Motor neuron (in vitro differentiated cells): ENCODE results near the gene VPS39. TPM values are rescaled to one million over a fixed set of nuclear protein-coding genes. Genes with fewer than 3 reads are reported as not detected.
A peak's percentile ranks its signal among the peaks of the same experiment; 100 is the strongest.

Experiments used
- ATAC-seq, 8 experiments: fragments of 200-7000 bp; cut with Tn5 transposase; replicated peaks in 6 of 8; 2 replicates each; pipeline ENCODE4 v1.8.0; 2021; ENCODE audit warnings: mild to moderate bottlenecking in 8 of 8, moderate library complexity in 8 of 8
- H3K27ac ChIP-seq, 2 donors: fragments of 250-450 bp; sonication (Bioruptor Pico); 2 replicates each; pipeline ENCODE4 v1.9.0; 2021; ENCODE audit warnings: antibody characterized with exemption in 2 of 2, mild to moderate bottlenecking in 2 of 2, moderate library complexity in 1 of 2
- H3K4me1 ChIP-seq, 2 donors: fragments of 250-450 bp; sonication (Bioruptor Pico); replicated peaks in 1 of 2; 2 replicates each; pipeline ENCODE4 v1.6.1; 2021; ENCODE audit warnings: antibody characterized with exemption in 2 of 2, mild to moderate bottlenecking in 2 of 2, moderate library complexity in 1 of 2
- H3K4me3 ChIP-seq, 5 donors: fragments of 250-450 bp; sonication (Bioruptor Pico); 2 replicates each; pipeline ENCODE4 v1.9.0; 2021; ENCODE audit warnings: antibody characterized with exemption in 5 of 5, mild to moderate bottlenecking in 5 of 5, moderate library complexity in 4 of 5
- WGBS, 10 experiments: fragments of 450-650 bp; shearing (Covaris generic); methylation state at CpG; one replicate each; pipeline ENCODE4 v1.0.0; 2022; 5-methylcytosine and 5-hydroxymethylcytosine counted together
- in situ Hi-C, 9 experiments: fragments of 400-800 bp; cut with MboI; loops; one replicate each; pipeline ENCODE4 v1.15.0; 2021; ENCODE audit warnings: low sequenced_read_pairs in 9 of 9, low pct_unique_long_range_greater_than_20kb in 2 of 9; ENCODE audit not compliant: unreplicated experiment in 9 of 9
- total RNA-seq, 8 experiments: library from RNA; unstranded; fragments of 300-600 nt; gene quantifications; 2 replicates each; pipeline versions ENCODE4 v1.2.3 to v1.2.4, GENCODE V29; 2022

VPS39 gene
- total RNA-seq, 8 experiments from 2014 or later = 31.6 to 85.4 (median 46.4) TPM

GRCh38 chr15:42165106-42165505 is 43.0 kb downstream of the VPS39 start:
- no peak overlapping the region for H3K4me3 ChIP-seq
- WGBS, 10 experiments = 52 to 100% (median 95%) methylated on average over 2 to 6 of the region's 6 CpGs; no CpG with 5 or more reads in 1 of the 10 experiments
- in situ Hi-C loops = no loop called here
- H3K27ac ChIP-seq = no peak overlapping the region
- ATAC-seq = no peak
- H3K4me1 ChIP-seq = no peaks in the 10 kb centered on the region

GRCh38 chr15:42163947-42164550 is 44.1 kb downstream of the VPS39 start:
- H3K27ac ChIP-seq = no peak overlapping the region
- 29 to 100% (median 70%) methylated on average over 1 to 4 of the region's 4 CpGs; no CpG with 5 or more reads in 3 of the 10 experiments for WGBS, 10 experiments
- in situ Hi-C loops = no loop called here
- H3K4me1 ChIP-seq = no peaks in the 10 kb centered on the region
- ATAC-seq = no peak
- H3K4me3 ChIP-seq = no peak overlapping the region

GRCh38 chr15:42163291-42163690 is 44.8 kb downstream of the VPS39 start:
- in situ Hi-C loops = no loop called here
- ATAC-seq = no peak
- Histone ChIP-seq H3K4me1 (no peaks in the 10 kb centered on the region), H3K27ac (no peak overlapping the region), H3K4me3 (no peak overlapping the region)
- 69 to 100% (median 87%) methylated on average over 1 to 7 of the region's 9 CpGs; no CpG with 5 or more reads in 6 of the 10 experiments for WGBS, 10 experiments

GRCh38 chr15:42160136-42160535 is 48.0 kb downstream of the VPS39 start:
- in situ Hi-C loops = no loop called here
- WGBS, 10 experiments = 43 to 94% (median 73%) methylated on average over 3 to 7 of the region's 7 CpGs; no CpG with 5 or more reads in 4 of the 10 experiments
- H3K27ac ChIP-seq = no peak overlapping the region
- no peak overlapping the region for H3K4me3 ChIP-seq
- ATAC-seq = peak in 1 of 8 experiments; percentile 8
- H3K4me1 ChIP-seq = peaks cover 3 to 9% of the 10 kb centered on the region in 2 donors

DNA sequence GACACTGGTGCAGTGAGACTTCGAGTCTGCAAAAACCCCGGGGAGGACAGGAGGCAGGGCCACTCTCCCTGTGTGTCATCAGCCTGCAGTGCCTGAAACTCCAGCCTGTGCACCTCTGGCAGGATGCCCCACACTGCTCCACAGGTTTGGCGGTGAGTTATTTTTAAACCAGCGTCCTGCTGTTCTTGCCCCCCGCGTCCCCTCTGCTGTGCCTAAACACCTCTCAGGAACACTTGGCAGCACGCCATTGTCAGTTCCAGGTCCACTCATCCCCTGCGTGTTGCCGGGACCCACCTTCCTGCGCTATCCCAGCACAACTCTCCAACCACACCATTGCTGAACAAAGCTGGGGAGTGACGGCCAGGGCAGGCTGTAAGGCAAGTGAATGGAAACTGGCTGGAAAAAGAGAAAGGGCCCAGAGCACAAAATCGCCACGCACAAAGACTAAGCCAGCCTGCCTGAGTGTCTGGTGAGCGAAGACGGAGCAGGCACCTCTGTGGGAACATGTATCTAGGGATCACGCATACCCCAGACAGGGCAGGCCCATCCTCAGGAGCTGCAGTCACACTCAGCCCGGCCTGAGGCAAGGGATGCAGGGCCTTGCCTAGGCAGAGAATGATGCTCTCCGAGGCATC is 48.6 kb downstream of the VPS39 start:
- H3K4me3 ChIP-seq = no peak overlapping the region
- WGBS, 10 experiments = 67 to 100% (median 94%) methylated on average over 1 to 11 of the region's 18 CpGs; no CpG with 5 or more reads in 4 of the 10 experiments
- no peak for ATAC-seq
- in situ Hi-C loops = no loop called here
- H3K4me1 ChIP-seq = peaks cover 3 to 9% of the 10 kb centered on the region in 2 donors
- H3K27ac ChIP-seq = no peak overlapping the region

DNA sequence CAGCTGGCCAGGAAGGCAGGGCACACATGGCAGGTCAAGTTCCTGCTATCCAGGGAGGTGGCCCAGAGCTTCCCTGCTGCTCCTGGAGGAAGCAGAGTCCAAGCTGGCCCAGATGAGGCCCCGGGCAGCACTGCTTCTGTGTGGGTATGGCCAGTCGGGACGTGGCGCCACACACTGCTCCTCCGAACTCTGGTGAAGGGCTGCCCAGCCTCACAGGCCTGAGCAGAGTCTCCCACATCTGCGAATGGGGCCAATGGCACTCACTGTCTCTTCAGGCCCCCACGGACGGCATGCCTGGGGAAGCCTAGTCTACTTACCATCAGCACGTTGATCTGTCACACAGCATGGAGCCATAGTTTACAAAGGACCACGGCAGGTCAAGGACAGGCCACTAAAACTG is 49.2 kb downstream of the VPS39 start:
- Histone ChIP-seq H3K4me1 (peaks cover 3 to 9% of the 10 kb centered on the region in 2 donors), H3K4me3 (no peak overlapping the region), H3K27ac (no peak overlapping the region)
- peak in 2 of 8 experiments; percentile 16 to 32 for ATAC-seq
- 55 to 89% (median 83%) methylated on average over 2 to 6 of the region's 10 CpGs; no CpG with 5 or more reads in 6 of the 10 experiments for whole genome bisulfite sequencing, 10 experiments
- in situ Hi-C loops = no loop called here

- peak in 7 of 8 experiments; percentile 20 to 77 (median 54) for ATAC-seq
- 29 to 100% (median 79%) methylated on average over 1 to 7 of the region's 8 CpGs for WGBS, 10 experiments
- in situ Hi-C loops = no loop called here
- peaks cover 3 to 9% of the 10 kb centered on the region in 2 donors for H3K4me1 ChIP-seq
- no peak overlapping the region for H3K27ac ChIP-seq
- no peak overlapping the region for H3K4me3 ChIP-seq
Observed at GRCh38 chr15:42157981-42158765, 49.9 kb downstream of the VPS39 start.

- H3K4me3 ChIP-seq = no peak overlapping the region
- no peak overlapping the region for H3K27ac ChIP-seq
- H3K4me1 ChIP-seq = peaks cover 3 to 9% of the 10 kb centered on the region in 2 donors
- WGBS, 10 experiments = 88 to 100% (median 97%) methylated on average over 1 to 3 of the region's 8 CpGs; no CpG with 5 or more reads in 4 of the 10 experiments
- ATAC-seq = no peak
- in situ Hi-C loops = no loop called here
Observed at GRCh38 chr15:42157381-42157780, 50.7 kb downstream of the VPS39 start.

GRCh38 chr15:42156243-42156922 is 51.7 kb downstream of the VPS39 start, which contains the start of gene PLA2G4F:
TSS of gene PLA2G4F (minus strand) at chr15:42156636. CDS start at chr15:42156549, 87 bp downstream.
- in situ Hi-C loops = no loop called here
- ATAC-seq = peak in 2 of 8 experiments; percentile 7 to 28
- peak within 1 kb of the TSS in 1 of 2 donors; percentile 76 for H3K27ac ChIP-seq
- no peak within 1 kb of the TSS for H3K4me3 ChIP-seq
- 70 to 100% (median 95%) methylated on average over 1 to 4 of the region's 8 CpGs; no CpG with 5 or more reads in 5 of the 10 experiments for WGBS, 10 experiments
- H3K4me1 ChIP-seq = peaks cover 3 to 15% of the 10 kb centered on the region in 2 donors

DNA sequence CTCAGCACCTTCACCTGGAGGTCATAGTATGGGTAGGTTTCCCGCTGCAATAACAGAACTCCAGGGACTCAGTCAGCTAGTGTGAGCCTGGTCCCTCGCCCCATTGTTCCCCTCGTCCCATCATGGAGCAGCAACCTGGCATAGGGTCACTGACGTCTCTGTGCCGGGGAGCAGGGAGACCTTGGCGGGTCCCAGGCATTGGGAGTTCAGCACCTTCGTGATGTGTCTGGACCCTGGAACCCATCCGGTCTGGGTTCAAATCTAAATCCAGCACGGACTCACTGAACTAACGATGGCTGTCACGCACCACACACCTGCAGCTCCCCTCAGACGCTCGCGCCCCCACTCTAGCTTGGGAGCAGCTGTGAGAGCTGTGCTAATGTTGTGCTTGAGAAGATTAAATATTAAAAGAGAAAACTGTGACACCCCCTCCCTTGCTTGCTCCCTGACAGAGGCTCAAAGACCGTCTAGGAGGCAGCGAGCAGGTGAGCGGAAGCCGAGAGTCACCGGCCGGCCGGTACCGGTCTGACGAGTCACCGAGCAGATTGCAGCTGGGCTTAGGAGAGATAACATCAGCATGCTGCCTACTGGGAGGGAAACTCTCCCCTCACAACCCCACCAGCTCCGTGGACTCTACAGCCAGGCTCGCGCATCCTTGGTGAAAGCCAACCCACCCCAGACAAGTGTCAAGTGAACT is 52.4 kb downstream of the VPS39 start:
- WGBS, 10 experiments = 20 to 100% (median 67%) methylated on average over 1 to 12 of the region's 27 CpGs; no CpG with 5 or more reads in 3 of the 10 experiments
- Histone ChIP-seq H3K4me3 (no peak overlapping the region), H3K4me1 (peaks cover 3 to 15% of the 10 kb centered on the region in 2 donors), H3K27ac (peak overlapping the region in 1 of 2 donors; percentile 76)
- peak in 5 of 8 experiments; percentile 61 to 84 (median 82) for ATAC-seq
- in situ Hi-C loops = no loop called here

DNA sequence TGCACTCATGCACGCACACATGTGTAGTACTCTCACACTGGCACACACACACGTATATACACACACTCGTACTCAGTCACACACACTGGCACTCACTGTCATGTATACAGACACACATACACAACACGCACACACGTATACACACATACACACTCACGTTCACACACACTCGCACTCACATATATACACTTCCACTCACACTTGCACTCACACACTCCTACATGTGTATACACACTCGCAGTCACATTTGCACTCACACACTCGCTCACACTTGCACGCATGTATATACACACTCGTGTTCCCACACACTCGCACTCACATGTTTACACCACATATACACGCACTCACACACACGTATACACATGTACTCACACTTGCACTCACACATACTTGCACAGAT is 53.1 kb downstream of the VPS39 start:
- in situ Hi-C loops = no loop called here
- no peak overlapping the region for H3K4me3 ChIP-seq
- no peak overlapping the region for H3K27ac ChIP-seq
- H3K4me1 ChIP-seq = peaks cover 3 to 15% of the 10 kb centered on the region in 2 donors
- ATAC-seq = no peak
- WGBS, 10 experiments = 60 to 100% (median 86%) methylated on average over 1 to 10 of the region's 14 CpGs; no CpG with 5 or more reads in 4 of the 10 experiments
